HL-60/S4 (cell line): Measurements from ENCODE around the gene TCEANC.

Experiments used
- in situ Hi-C: fragments of 300-500 bp; cut with MboI; formaldehyde crosslinking; loops from 2 replicates; pipeline ENCODE4 v1.14.3; 2022; ENCODE audit warnings: low sequenced_read_pairs

The TCEANC gene

DNA sequence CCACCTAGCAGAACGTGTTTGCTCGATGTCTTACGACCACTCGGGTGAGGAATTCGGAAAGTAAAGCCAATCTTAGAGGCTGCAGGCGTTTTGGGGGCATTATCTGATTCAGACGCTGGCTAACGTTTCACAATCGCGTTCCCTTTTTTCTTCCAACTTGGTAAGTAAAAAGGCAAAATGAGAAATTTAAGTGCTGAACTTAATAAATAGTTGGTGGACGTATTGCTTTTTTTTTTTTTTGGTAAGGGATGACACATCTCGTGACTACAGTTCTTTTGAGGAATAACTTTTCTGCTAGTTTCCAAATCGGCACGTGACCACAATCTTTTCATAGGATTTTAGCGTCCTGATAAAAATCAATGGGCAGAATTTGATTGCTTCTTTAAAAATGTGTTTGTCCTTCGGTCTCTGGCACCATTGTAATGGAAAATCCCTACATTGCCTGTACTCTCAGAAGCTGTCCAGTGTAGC is 36.8 kb downstream of the TCEANC start:
- in situ Hi-C loops: no loop called here

DNA sequence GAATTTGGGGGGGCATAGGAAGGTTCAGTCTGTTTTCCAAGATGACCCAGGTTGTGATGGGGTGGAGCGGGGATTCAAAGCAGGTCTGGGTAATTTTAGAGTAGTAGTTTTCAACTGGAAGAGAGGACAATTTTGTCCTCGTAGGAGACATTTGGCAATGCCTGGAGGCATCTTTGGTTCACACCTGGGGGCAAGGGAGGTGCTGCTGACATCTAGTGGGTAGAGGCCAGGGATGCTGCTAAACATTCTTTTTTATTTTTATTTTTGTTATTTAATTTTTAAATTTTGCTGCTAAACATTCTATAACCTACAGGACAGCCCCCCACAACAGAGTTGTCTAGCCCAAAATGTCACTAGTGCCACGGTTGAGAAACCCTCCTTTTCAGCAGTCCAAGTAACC is 37.9 kb downstream of the TCEANC start:
- in situ Hi-C loops: no loop called here

DNA sequence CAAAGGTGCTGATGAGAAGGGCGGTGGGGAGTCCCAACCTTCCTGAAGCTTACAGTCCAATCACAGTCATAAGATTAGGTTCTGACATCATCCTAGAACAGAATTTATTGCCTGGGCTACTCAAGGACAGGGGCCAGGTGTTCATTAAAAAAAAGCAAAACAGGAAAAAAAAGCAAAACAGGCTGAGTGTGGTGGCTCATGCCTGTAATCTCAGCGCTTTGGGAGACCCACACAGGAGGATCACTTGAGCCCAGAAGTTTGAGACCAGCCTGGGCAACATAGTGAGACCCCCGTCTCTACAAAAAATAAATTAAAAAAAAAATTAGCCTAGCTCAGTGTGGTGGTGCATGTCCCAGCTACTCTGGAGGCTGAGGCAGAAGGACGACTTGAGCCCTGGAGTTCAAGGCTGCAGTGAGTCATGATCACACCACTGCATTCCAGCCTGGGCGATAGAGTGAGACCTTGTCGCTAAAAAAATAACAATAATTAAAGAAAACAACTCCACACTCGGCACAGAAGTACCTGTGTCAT is 39.0 kb downstream of the TCEANC start:
- in situ Hi-C loops: no loop called here

DNA sequence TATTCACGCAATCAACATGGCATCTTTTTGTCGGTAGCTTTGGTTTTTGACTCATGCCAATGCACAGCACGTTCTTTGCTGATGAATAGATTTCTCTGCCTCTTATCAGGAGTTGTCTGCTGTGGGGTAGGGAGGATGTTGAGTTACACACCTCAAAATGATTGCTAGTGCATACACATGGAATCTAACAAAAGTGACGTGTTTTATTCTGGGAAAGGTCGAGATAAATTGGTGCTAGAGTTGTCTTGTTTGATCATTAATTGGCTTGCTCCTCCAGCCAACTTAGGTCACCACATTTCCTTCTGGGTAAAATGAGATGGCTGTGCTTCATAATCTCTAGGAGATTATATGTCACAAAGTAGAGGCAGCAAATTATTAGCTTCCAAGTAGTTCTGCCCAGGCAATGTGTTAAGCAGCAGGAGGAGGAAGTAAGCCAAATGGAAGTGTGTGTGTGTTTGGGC is 39.9 kb downstream of the TCEANC start:
- in situ Hi-C loops: no loop called here

DNA sequence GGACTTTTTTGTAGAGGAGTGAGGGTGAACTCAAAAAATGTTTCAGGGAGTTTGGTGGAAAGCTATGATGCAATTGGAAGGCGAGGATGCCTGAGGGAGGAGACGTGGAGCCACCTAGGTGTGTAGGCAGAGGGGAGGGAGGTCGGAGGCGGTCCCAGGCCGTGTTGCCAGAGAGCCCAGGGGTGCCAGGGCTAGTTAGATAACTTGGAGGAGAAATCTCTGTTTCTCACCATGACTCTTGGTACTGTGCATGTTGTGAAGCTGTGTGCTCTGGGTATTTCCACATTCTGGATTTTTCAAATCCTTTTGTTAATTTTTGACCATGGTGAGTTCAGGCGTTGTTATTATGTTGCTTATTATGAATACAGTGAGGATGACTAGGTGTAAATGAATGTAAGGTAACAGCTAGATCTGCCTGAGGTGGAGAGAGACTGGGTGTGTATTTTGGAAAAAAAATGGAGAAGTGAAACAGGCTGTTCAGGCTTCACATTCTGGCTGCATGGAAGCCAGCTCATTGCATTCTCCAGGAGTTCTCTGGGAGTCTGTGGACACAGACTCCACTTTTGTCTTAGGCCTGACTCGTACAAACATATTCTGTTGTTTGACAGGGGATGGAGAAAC is 40.5 kb downstream of the TCEANC start:
- in situ Hi-C loops: no loop called here

DNA sequence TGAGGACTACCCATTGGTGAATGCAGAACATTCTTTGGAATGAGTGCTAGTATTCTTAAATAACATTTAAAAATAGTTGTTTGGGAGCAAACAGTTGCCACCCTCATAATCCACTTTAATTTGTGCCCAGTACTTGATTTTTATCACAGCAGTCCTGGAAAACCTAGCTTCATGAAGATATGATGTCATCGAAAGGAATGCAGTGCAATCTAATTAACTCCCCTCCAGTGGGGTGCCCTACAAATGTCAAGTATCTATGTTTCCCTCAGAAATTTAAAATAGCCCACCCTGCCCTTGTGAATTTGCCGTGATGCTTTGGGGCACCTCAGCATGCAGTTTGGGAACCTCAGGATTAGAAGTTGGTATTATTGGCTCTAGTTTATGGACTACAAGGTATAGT is 41.4 kb downstream of the TCEANC start:
- in situ Hi-C loops: no loop called here

DNA sequence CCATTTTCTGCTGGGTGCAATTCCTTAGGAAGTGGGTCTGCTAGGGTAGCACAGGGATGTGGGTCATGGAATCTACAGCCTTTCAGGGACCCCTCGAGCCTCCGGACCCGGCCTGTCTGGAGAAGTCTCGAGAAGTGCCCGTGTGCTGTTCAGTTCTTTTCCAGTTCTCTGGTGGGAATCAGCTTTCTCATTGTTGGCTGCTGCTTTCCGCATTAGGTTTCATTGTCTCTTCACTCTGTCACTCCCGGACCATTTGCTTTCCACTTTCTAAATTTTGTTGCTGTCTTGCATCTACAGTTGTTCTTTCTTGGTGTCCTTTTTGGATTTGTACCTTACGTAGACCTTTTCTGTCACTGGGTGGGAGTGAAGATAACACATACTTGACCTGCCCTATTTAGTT is 42.0 kb downstream of the TCEANC start:
- in situ Hi-C loops: no loop called here

DNA sequence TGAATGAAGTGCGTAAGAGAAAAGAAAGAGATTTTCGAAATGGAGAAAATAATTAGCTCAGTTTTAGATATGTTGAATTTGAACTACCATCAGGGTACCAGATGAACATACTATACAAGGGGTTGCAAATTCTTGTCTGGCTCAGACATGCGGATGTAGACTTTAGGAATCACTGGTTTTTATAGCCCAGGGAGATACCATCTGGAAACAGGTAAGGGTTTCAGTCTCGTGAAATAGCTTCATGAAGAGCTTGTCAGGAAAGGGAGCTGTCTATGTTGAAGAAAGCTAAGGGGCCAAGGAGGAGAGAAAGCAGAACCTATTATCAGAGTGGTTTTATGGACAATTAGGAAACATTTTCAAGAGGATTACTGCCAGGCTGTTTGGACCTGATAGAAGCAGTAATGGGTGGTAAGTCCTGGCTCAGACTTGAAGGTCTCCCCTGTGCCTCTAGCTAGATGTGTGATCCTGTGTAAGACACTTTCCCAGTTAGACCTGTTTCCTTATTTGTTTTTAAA is 42.7 kb downstream of the TCEANC start:
- in situ Hi-C loops: no loop called here

DNA sequence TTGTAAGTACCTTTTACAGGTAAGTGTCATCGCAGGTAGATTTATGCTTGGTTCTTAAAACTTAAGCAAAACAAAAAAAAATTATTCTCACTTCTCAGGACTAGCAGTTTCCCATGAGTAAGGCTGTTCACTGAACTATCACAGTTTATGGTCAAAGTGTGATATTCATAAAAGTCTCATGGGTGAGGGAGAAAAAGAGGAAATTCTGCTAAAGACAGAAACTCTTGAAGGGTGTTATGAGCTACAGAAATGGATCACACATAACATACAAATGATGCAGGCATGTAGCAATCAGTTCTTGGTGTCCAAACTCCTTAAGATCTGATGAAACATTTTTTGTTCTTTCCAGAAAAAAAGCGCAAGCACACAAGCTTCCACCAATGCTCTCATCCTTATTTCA is 44.5 kb downstream of the TCEANC start:
- in situ Hi-C loops: no loop called here

DNA sequence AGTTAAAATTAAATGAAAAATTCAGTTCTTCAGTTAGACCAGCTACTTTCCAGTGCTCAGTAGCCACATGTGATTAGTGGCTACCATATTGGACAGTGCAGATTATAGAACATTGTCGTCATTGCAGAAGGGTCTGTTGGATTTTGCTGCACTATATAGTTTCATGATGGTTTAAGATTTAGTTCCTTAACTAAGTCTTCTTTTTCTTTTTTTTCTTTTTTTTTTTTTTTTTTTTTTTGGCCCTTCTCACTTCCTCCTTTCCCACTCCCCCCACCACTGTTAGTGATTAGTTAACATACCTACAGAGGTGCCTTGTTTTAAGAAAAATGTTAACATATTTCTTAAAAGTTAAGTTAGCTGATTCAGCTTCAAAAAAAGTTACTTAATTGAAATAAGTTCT is 45.0 kb downstream of the TCEANC start:
- in situ Hi-C loops: no loop called here

DNA sequence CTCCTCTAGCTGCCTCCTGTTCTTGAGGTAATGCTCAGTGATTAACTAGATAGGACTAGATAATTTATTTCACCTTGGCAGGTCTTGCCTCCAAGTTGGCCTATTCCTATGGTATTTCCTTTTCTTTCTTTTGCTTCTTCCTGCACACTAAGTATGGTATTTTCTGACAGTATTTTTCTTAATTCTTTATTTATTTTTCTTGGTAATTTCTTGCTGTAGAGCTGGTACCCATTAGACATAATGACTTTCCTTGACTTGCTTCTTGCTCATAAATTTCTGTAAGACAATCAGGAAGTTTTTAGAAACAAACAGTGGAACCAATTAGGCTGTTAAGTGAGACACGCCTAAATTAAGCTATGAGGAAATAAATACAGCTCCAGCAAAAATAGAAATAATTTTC is 45.5 kb downstream of the TCEANC start:
- in situ Hi-C loops: no loop called here

DNA sequence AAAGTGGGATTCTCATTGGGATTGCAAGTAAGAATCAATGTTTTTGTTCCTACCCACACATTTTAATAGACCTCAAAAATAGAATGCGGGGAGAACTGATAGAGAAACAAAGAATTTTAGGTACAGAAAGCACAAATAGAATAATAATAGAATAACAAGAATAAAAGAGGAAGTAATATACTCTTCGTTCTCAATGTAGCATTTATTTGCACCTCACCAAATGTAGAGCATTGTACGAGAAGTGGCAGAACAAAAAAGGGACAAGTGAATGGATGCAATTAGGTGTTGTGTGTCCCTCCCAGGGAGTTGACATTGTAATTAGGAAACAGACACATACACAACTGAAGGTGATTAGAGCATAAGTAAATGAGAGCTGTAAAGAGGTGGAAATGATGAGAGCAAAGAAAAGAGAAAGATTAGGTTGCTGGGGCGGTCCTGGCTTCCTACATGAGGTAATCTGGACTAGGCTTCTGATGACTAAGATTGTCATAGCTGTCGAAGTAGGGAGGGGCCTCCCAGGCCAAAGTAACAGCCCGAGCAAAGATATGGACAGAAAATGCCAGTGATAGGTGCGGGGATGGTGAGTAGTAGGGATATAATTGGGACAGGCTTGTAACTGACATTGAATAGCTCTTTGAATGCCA is 46.4 kb downstream of the TCEANC start:
- in situ Hi-C loops: no loop called here

DNA sequence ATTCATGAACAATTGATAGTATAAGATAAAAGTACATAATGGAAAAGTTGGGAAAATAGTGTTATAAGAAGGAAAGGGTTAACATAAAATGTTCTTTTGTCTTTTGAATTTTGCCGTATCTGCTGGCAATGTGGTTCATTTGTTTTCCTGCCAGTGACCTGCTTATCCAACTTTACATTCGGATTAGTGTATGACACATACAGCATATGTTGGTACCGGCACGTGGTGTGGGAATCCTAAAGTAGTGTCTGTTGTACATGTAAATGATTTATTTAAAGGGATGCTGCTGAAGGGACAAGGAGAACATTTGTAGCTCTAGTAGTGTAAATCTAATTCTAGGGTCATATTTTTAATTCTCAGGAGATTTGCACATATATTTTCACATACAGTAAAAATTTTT is 47.4 kb downstream of the TCEANC start:
- in situ Hi-C loops: no loop called here

DNA sequence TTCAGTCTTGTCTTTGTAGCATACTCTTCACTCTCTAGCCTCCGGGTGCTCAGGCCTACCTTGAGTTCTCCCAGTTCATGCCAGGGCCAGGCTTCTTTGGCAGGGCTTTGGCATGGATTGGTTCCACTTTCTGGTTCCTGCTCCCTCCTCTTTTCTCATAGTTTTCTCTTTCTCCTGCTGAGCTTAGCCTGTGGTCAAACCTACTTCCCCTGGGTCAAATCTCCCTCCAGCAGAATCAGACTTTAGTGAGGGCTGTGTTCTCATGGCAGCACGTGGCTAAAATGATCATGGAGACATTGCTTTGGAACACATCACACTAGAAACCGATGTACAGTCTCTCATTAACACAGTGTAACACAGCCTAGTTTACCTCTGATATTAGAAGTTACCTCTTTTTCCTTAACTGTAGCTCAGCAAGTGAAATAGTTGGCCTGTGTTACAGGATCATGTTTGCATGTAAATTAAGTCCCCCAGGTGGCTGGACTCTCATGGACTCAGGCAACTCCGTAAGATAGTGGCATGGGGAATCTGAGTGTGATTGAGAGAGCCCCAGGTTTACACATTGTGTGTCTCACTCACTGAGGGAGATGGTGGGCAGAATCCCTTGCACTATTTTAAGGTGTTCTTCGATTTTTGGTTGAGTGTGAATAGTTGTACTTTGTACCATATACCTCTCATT is 49.3 kb downstream of the TCEANC start:
- in situ Hi-C loops: no loop called here

DNA sequence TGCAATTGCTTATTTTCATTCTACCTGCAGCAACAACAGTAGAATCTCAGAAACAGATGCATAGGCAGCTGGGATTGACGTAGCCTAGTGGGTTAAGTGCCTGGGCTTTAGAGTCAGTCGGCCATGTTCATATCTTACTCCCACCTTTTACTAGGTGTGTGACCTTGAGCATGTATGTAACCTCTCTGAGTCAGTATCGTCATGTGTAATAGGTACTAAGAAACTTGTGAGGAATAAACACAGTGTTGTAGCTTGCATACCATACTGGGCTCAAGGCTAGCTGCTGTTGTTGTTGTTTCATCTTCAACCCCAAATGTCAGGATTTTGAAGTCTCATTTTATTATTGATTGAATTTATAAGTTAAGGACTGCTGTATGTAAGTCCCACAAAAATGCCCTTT is 50.2 kb downstream of the TCEANC start:
- in situ Hi-C loops: no loop called here

DNA sequence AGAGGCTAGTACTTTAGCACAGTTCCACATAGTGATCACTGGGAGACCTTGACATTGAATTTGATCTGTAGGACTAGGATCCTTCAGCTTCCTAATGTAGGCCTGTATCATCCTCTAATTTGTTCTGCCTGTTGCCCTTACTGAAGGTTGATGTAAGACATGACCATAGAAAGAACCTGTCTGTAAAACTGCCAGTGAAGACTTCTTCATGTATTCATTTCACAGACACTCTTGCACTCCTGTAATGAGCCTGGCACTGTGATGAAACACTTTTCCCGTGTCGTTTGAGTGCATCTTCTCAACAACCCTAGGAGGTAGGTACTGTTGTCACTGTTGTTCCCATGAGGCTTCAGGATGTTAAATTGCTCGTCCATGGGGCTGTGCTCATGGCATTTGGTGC is 50.6 kb downstream of the TCEANC start:
- in situ Hi-C loops: no loop called here

DNA sequence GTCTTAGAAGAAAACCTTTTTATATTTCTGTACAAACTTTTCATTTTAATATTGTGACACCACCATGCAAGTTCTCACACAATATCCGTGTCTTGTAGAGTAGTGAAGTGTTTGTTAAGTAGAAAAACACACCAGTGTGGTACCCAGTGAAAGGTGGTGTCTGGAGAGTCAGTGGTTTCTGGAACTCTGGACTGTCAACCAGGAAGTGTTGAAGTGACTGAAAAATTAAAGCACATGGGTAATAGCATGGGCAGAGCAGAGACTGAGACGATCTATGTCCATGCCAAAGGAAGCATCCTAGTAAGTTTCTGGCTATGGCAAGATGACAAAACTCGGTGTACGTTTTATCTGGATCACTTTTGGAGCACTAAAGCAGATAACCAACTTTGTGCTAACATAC is 58.2 kb downstream of the TCEANC start:
- in situ Hi-C loops: no loop called here
